GM19035 (cell line): ENCODE data around the gene STAT1.

Experiments used
- ATAC-seq: cut with Tn5 transposase; IDR thresholded peaks from one replicate; pipeline ENCODE4 v1.9.1; 2021; ENCODE audit not compliant: unreplicated experiment

STAT1 gene

DNA sequence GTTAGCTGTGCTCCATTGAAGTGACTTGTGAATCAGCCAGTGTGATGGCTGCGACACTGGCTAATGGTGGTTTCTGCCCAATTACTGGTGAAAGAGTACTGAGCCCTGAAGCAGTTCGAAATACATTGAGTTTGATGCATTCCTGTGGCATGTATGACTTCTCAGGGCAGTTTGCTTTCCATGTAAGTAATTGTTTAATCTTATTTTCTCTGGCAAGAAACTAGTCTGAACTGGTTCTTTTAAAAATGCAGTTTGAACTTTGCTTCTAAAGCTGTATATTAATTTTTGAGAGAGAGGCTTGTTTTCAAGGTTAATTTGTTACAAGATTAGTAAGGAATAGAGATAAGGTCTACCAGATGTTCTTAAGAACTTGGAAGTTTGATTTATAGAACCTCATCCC, 86.7 kb downstream of the STAT1 start:
- ATAC-seq: no peak

DNA sequence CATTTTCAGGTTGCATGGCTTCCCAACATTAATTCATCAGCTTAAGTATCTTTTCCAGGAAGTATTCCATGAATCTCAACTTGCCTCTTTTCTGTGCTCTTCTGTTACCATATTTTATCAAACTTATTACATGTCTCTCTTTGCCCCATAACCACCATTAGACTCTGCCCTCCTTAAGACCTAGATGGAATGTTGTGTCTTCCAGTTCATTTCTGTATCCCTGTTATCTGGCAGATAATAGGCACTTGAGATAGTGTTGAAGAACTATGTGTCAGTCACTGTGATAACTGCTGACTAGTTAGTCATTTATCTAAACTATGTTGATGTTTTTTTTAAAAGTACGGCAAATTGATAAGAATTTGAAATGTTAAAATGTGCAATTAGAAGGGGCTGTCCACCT, 91.6 kb downstream of the STAT1 start:
- ATAC-seq: no peak

DNA sequence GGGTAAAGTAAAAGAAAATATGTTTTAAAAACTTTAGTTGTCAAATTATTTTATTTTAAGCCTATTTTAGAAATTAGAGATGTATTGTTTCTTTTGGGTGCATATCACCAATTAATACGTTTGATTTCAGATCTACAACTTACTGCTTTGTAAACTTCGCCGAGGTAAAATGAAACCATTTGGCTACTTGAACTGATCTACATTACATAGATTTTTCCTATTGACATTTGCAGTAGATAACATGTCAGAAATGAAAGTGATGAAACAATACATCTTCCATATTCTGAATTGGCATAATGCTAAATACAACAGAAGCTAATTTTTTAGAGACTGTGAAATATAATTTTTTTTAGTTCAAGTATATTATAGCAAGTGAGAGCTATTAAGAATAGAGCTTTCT, 93.9 kb downstream of the STAT1 start:
- no peak for ATAC-seq
